OCI-LY1 (cell line): Measurements from ENCODE around the gene CACNA1C.

Experiments used
- EZH2 ChIP-seq: fragments of 200-600 bp; sonication (generic), shearing (Covaris generic); IDR thresholded peaks from 2 replicates; pipeline ENCODE4 v1.8.0; 2017; ENCODE audit warnings: borderline replicate concordance, mixed run types, mild to moderate bottlenecking, antibody characterized with exemption, low read length, moderate library complexity, mixed read lengths
- TF ChIP-seq, protein P1 (sequence below): fragments of 200-600 bp; sonication (generic), shearing (Covaris generic); IDR thresholded peaks from 2 replicates; pipeline ENCODE4 v1.5.1; 2017; ENCODE audit warnings: mild to moderate bottlenecking, antibody characterized with exemption, low read length, moderate library complexity, mixed read lengths

- TF ChIP-seq, protein P1, sequence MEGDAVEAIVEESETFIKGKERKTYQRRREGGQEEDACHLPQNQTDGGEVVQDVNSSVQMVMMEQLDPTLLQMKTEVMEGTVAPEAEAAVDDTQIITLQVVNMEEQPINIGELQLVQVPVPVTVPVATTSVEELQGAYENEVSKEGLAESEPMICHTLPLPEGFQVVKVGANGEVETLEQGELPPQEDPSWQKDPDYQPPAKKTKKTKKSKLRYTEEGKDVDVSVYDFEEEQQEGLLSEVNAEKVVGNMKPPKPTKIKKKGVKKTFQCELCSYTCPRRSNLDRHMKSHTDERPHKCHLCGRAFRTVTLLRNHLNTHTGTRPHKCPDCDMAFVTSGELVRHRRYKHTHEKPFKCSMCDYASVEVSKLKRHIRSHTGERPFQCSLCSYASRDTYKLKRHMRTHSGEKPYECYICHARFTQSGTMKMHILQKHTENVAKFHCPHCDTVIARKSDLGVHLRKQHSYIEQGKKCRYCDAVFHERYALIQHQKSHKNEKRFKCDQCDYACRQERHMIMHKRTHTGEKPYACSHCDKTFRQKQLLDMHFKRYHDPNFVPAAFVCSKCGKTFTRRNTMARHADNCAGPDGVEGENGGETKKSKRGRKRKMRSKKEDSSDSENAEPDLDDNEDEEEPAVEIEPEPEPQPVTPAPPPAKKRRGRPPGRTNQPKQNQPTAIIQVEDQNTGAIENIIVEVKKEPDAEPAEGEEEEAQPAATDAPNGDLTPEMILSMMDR, result no peak
- TF ChIP-seq EZH2, result no peak
Observed at GRCh38 chr12:2110849-2111566, 58.2 kb downstream of the CACNA1C start.
